ENCODE results near the gene RALGAPA2. TPM values are rescaled to one million over a fixed set of nuclear protein-coding genes. Genes with fewer than 3 reads are reported as not detected.

RALGAPA2 gene
- total RNA-seq, 4 donors from 2014 or later = 20.1 to 27.7 (median 23.0) TPM

DNA sequence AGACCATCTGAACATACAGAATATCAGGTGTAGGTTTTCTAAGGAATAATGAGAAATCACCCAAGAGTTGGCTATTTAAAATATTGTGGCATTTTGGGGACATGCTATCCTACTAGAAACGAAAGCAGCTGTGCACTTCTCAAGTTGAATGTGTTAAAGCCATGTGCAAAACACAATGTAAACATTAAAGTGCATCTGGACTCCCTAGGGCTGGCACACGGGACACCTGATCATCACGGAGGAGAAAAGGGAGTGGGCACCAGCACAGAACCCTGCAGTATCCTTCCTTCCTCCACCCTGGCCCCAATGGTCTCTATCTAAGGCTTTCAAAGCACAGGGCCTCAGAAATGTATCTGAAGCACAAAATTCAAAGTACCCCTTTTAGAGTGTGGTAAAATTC is 250.3 kb downstream of the RALGAPA2 start:
- 87% methylated on average over 3 of the region's 3 CpGs for WGBS
- intact Hi-C loops (cut with DNase I) = no loop called here

DNA sequence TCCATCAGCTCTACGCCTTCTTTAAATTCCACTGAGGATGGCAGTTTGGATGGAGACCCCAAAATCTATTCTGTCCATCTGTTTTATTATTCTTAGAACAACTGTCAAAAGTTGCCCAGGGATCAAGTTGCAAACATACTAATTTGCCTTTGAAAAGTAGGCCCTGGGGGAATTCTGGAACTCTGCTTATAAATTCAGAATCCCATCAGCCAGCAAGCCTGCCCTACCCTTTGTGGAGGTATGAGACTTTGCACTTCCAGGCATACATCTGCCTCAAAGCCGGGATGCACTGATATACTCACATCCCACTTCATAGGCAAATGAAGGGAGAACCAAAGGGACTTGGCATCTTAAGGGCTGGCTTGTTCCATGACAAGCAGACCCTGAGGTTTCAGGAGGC is 250.9 kb downstream of the RALGAPA2 start:
- H3K27me3 ChIP-seq = no peaks in the 10 kb centered on the region
- TF ChIP-seq POLR2A (IDR thresholded peaks at IDR 0.05; ENCODE audit: low read depth) = no peak
- TF ChIP-seq EP300 (IDR thresholded peaks at IDR 0.05) = no peak
- TF ChIP-seq CTCF (IDR thresholded peaks at IDR 0.05) = no peak
- TF ChIP-seq POLR2AphosphoS5 (IDR thresholded peaks at IDR 0.05) = no peak
- WGBS = 94% methylated on average over 2 of the region's 2 CpGs
- peaks cover 0 to 2% (median 0%) of the 10 kb centered on the region in 4 donors for H3K4me1 ChIP-seq
- intact Hi-C loops (cut with DNase I) = no loop called here
- H3K9me3 ChIP-seq = no peaks in the 10 kb centered on the region
- H3K4me3 ChIP-seq = no peak overlapping the region
- DNase-seq (ENCODE audit: extremely low spot score) = no peak
- no peak overlapping the region for H3K27ac ChIP-seq (replicated peaks in 1 of 4)
- peaks cover 0 to 17% (median 6%) of the 10 kb centered on the region in 4 donors for H3K36me3 ChIP-seq

More for the DNA sequence above, 250.3 kb downstream of the RALGAPA2 start:
- H3K9me3 ChIP-seq = no peaks in the 10 kb centered on the region
- no peaks in the 10 kb centered on the region for H3K4me1 ChIP-seq
- no peaks in the 10 kb centered on the region for H3K27me3 ChIP-seq
- H3K27ac ChIP-seq (replicated peaks in 1 of 4) = no peak overlapping the region
- TF ChIP-seq CTCF (IDR thresholded peaks at IDR 0.05) = no peak
- no peak for TF ChIP-seq EP300 (IDR thresholded peaks at IDR 0.05)
- TF ChIP-seq POLR2AphosphoS5 (IDR thresholded peaks at IDR 0.05) = no peak
- TF ChIP-seq POLR2A (IDR thresholded peaks at IDR 0.05; ENCODE audit: low read depth) = no peak
- H3K4me3 ChIP-seq = no peak overlapping the region
- DNase-seq (ENCODE audit: extremely low spot score) = no peak
- peaks cover 0 to 20% (median 6%) of the 10 kb centered on the region in 4 donors for H3K36me3 ChIP-seq

GRCh38 chr20:20459726-20460125 is 252.7 kb downstream of the RALGAPA2 start:
- intact Hi-C loops (cut with DNase I) = no loop called here
- TF ChIP-seq POLR2AphosphoS5 (IDR thresholded peaks at IDR 0.05) = no peak
- TF ChIP-seq POLR2A (IDR thresholded peaks at IDR 0.05; ENCODE audit: low read depth) = no peak
- no peak for TF ChIP-seq EP300 (IDR thresholded peaks at IDR 0.05)
- TF ChIP-seq CTCF (IDR thresholded peaks at IDR 0.05) = no peak
- Histone ChIP-seq H3K4me3 (no peak overlapping the region), H3K27ac (replicated peaks in 1 of 4) (no peak overlapping the region), H3K27me3 (no peaks in the 10 kb centered on the region), H3K4me1 (peaks cover 0 to 11% (median 0%) of the 10 kb centered on the region in 4 donors), H3K36me3 (peaks cover 0 to 20% (median 10%) of the 10 kb centered on the region in 4 donors), H3K9me3 (no peaks in the 10 kb centered on the region)
- WGBS = 91% methylated on average over 5 of the region's 5 CpGs
- no peak for DNase-seq (ENCODE audit: extremely low spot score)

GRCh38 chr20:20457392-20458126 is 254.9 kb downstream of the RALGAPA2 start:
- H3K4me3 ChIP-seq = no peak overlapping the region
- WGBS = 90% methylated on average over 15 of the region's 15 CpGs
- peaks cover 0 to 27% (median 13%) of the 10 kb centered on the region in 4 donors for H3K36me3 ChIP-seq
- H3K9me3 ChIP-seq = no peaks in the 10 kb centered on the region
- intact Hi-C loops (cut with DNase I) = no loop called here
- peaks cover 6 to 14% (median 9%) of the 10 kb centered on the region in 4 donors for H3K4me1 ChIP-seq
- H3K27me3 ChIP-seq = no peaks in the 10 kb centered on the region
- TF ChIP-seq CTCF (IDR thresholded peaks at IDR 0.05) (no peak), POLR2A (IDR thresholded peaks at IDR 0.05; ENCODE audit: low read depth) (no peak), POLR2AphosphoS5 (IDR thresholded peaks at IDR 0.05) (no peak), EP300 (IDR thresholded peaks at IDR 0.05) (no peak)
- no peak overlapping the region for H3K27ac ChIP-seq (replicated peaks in 1 of 4)
- DNase-seq (ENCODE audit: extremely low spot score) = no peak

All from esophagus muscularis mucosa (tissue), 4 donors.